ENCODE data around the gene TIMM23. TPM values are rescaled to one million over a fixed set of nuclear protein-coding genes. Genes with fewer than 3 reads are reported as not detected.

The TIMM23 gene
- total RNA-seq, 1 donor from 2014 or later = 93.2 TPM

DNA sequence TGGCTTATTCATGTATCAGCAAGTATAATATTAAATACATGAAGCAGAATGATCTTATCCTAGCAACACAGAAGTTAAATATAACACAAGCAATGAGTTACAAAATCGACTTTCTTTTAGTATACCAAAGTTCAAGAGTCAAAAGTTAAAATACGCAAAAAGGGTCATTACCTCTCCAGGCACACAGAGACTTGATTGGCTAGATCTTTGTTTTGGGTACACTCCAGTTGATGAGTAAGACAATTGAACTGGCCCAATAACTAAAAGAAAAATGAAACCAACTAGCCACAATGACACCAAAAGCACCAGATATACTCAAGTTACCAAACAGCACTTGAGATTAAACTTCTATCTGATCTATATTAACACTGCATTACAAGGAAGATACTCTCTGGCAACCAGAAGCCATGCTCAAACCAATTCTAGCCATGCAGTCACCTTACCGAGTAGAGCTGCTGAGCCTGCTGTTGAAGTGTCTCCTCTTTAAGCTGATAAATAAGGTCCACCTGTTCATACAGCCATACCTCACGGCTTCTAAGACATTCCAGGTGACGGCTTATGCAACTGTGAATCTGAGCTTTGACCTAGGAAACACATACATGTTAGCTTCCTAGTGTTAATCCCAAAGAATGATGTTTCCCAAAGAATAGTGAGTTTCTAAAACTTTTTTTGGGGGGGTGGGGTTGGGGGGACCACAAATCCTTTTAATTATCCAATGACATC, 42.6 kb downstream of the TIMM23 start:
- Histone ChIP-seq H3K27ac (ENCODE audit: low read depth, low read length) (no peak overlapping the region), H2AFZ (ENCODE audit: low read depth, low read length) (no peak overlapping the region), H3K9ac (ENCODE audit: low read length) (no peak overlapping the region), H3K4me3 (ENCODE audit: insufficient read depth, low read depth, low read length) (no peak overlapping the region), H3K4me2 (ENCODE audit: low read length) (no peak overlapping the region), H3K27me3 (ENCODE audit: insufficient read depth, low read length) (no peaks in the 10 kb centered on the region), H3K36me3 (ENCODE audit: insufficient read depth, low read length) (peaks cover 28% of the 10 kb centered on the region), H3K4me1 (ENCODE audit: insufficient read depth, low read length) (peaks cover 20% of the 10 kb centered on the region), H3K79me2 (ENCODE audit: insufficient read depth, low read length) (peaks cover 54% of the 10 kb centered on the region), H4K20me1 (ENCODE audit: insufficient read depth, low read length) (peaks cover 54% of the 10 kb centered on the region), H3K9me3 (ENCODE audit: insufficient read depth, low read depth, low read length) (no peaks in the 10 kb centered on the region)
- Mint-ChIP-seq H3K36me3 (ENCODE audit: low read depth, unreplicated experiment) (peaks cover 23% of the 10 kb centered on the region), H3K27me3 (ENCODE audit: low read depth, unreplicated experiment) (no peaks in the 10 kb centered on the region), H3K9me3 (ENCODE audit: unreplicated experiment) (no peaks in the 10 kb centered on the region), H3K4me1 (ENCODE audit: low read depth, unreplicated experiment) (peaks cover 21% of the 10 kb centered on the region), H3K27ac (ENCODE audit: unreplicated experiment) (no peak overlapping the region), H3K4me3 (ENCODE audit: unreplicated experiment) (no peak overlapping the region)
- TF ChIP-seq, protein P1, sequence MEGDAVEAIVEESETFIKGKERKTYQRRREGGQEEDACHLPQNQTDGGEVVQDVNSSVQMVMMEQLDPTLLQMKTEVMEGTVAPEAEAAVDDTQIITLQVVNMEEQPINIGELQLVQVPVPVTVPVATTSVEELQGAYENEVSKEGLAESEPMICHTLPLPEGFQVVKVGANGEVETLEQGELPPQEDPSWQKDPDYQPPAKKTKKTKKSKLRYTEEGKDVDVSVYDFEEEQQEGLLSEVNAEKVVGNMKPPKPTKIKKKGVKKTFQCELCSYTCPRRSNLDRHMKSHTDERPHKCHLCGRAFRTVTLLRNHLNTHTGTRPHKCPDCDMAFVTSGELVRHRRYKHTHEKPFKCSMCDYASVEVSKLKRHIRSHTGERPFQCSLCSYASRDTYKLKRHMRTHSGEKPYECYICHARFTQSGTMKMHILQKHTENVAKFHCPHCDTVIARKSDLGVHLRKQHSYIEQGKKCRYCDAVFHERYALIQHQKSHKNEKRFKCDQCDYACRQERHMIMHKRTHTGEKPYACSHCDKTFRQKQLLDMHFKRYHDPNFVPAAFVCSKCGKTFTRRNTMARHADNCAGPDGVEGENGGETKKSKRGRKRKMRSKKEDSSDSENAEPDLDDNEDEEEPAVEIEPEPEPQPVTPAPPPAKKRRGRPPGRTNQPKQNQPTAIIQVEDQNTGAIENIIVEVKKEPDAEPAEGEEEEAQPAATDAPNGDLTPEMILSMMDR (IDR thresholded peaks at IDR 0.05; ENCODE audit: insufficient read depth, low read depth, low read length) = no peak
- no peak for TF ChIP-seq EZH2 (IDR thresholded peaks at IDR 0.05; ENCODE audit: insufficient read depth, low read length)
- FAIRE-seq (no peak), DNase-seq (ENCODE audit: low read depth) (peak; percentile 53)

- peaks cover 15% of the 10 kb centered on the region for H3K36me3 Mint-ChIP-seq (ENCODE audit: low read depth, unreplicated experiment)
- Histone ChIP-seq H3K27me3 (ENCODE audit: insufficient read depth, low read length) (no peaks in the 10 kb centered on the region), H3K27ac (ENCODE audit: low read depth, low read length) (no peak overlapping the region), H3K79me2 (ENCODE audit: insufficient read depth, low read length) (peaks cover 68% of the 10 kb centered on the region), H3K9ac (ENCODE audit: low read length) (no peak overlapping the region), H3K4me2 (ENCODE audit: low read length) (no peak overlapping the region), H3K4me3 (ENCODE audit: insufficient read depth, low read depth, low read length) (no peak overlapping the region), H3K36me3 (ENCODE audit: insufficient read depth, low read length) (peaks cover 18% of the 10 kb centered on the region), H3K4me1 (ENCODE audit: insufficient read depth, low read length) (peaks cover 27% of the 10 kb centered on the region), H3K9me3 (ENCODE audit: insufficient read depth, low read depth, low read length) (no peaks in the 10 kb centered on the region), H4K20me1 (ENCODE audit: insufficient read depth, low read length) (peaks cover 63% of the 10 kb centered on the region), H2AFZ (ENCODE audit: low read depth, low read length) (no peak overlapping the region)
- FAIRE-seq (no peak), DNase-seq (ENCODE audit: low read depth) (no peak)
- no peaks in the 10 kb centered on the region for H3K9me3 Mint-ChIP-seq (ENCODE audit: unreplicated experiment)
- no peaks in the 10 kb centered on the region for H3K27me3 Mint-ChIP-seq (ENCODE audit: low read depth, unreplicated experiment)
- no peak overlapping the region for H3K4me3 Mint-ChIP-seq (ENCODE audit: unreplicated experiment)
- no peak overlapping the region for H3K27ac Mint-ChIP-seq (ENCODE audit: unreplicated experiment)
- H3K4me1 Mint-ChIP-seq (ENCODE audit: low read depth, unreplicated experiment) = peaks cover 34% of the 10 kb centered on the region
- TF ChIP-seq, protein P1 (IDR thresholded peaks at IDR 0.05; ENCODE audit: insufficient read depth, low read depth, low read length) = no peak
- no peak for TF ChIP-seq EZH2 (IDR thresholded peaks at IDR 0.05; ENCODE audit: insufficient read depth, low read length)
Observed at GRCh38 chr10:46016190-46016589, 43.9 kb downstream of the TIMM23 start.

GRCh38 chr10:46016811-46017210, 44.5 kb downstream of the TIMM23 start:
- H3K36me3 Mint-ChIP-seq (ENCODE audit: low read depth, unreplicated experiment) = peaks cover 13% of the 10 kb centered on the region
- no peak for TF ChIP-seq EZH2 (IDR thresholded peaks at IDR 0.05; ENCODE audit: insufficient read depth, low read length)
- TF ChIP-seq, protein P1 (IDR thresholded peaks at IDR 0.05; ENCODE audit: insufficient read depth, low read depth, low read length) = no peak
- H3K9ac ChIP-seq (ENCODE audit: low read length) = no peak overlapping the region
- no peaks in the 10 kb centered on the region for H3K27me3 Mint-ChIP-seq (ENCODE audit: low read depth, unreplicated experiment)
- no peaks in the 10 kb centered on the region for H3K9me3 Mint-ChIP-seq (ENCODE audit: unreplicated experiment)
- H3K4me3 ChIP-seq (ENCODE audit: insufficient read depth, low read depth, low read length) = no peak overlapping the region
- no peak overlapping the region for H3K27ac ChIP-seq (ENCODE audit: low read depth, low read length)
- H4K20me1 ChIP-seq (ENCODE audit: insufficient read depth, low read length) = peaks cover 68% of the 10 kb centered on the region
- H3K4me2 ChIP-seq (ENCODE audit: low read length) = no peak overlapping the region
- no peaks in the 10 kb centered on the region for H3K9me3 ChIP-seq (ENCODE audit: insufficient read depth, low read depth, low read length)
- FAIRE-seq = no peak
- H3K79me2 ChIP-seq (ENCODE audit: insufficient read depth, low read length) = peaks cover 74% of the 10 kb centered on the region
- no peaks in the 10 kb centered on the region for H3K27me3 ChIP-seq (ENCODE audit: insufficient read depth, low read length)
- H3K4me3 Mint-ChIP-seq (ENCODE audit: unreplicated experiment) = no peak overlapping the region
- no peak for DNase-seq (ENCODE audit: low read depth)
- H2AFZ ChIP-seq (ENCODE audit: low read depth, low read length) = no peak overlapping the region
- peaks cover 33% of the 10 kb centered on the region for H3K4me1 ChIP-seq (ENCODE audit: insufficient read depth, low read length)
- peaks cover 14% of the 10 kb centered on the region for H3K36me3 ChIP-seq (ENCODE audit: insufficient read depth, low read length)
- H3K27ac Mint-ChIP-seq (ENCODE audit: unreplicated experiment) = no peak overlapping the region
- H3K4me1 Mint-ChIP-seq (ENCODE audit: low read depth, unreplicated experiment) = peaks cover 36% of the 10 kb centered on the region

Data from astrocyte (in vitro differentiated cells and primary cell).